ENCODE data around the gene CATSPERZ.
A peak's percentile ranks its signal among the peaks of the same experiment; 100 is the strongest.

Gene CATSPERZ

GRCh38 chr11:64296830-64297698, 3.1 kb upstream of the CATSPERZ start:
- H3K27me3 Mint-ChIP-seq (ENCODE audit: low read depth): peaks cover 99% of the 10 kb centered on the region
- no peak overlapping the region for H3K27ac Mint-ChIP-seq
- H3K4me1 Mint-ChIP-seq: peaks cover 5% of the 10 kb centered on the region
- no peaks in the 10 kb centered on the region for H3K36me3 Mint-ChIP-seq (ENCODE audit: low read depth)
- no peaks in the 10 kb centered on the region for H3K9me3 Mint-ChIP-seq
- no peak overlapping the region for H3K4me3 Mint-ChIP-seq
- TF ChIP-seq CTCF (IDR thresholded peaks at IDR 0.05; ENCODE audit: unreplicated experiment in 3 of 3): no peak

- no peak overlapping the region for H3K27ac Mint-ChIP-seq
- H3K4me1 Mint-ChIP-seq: peaks cover 5% of the 10 kb centered on the region
- H3K27me3 Mint-ChIP-seq (ENCODE audit: low read depth): peaks cover 97% of the 10 kb centered on the region
- H3K9me3 Mint-ChIP-seq: no peaks in the 10 kb centered on the region
- TF ChIP-seq CTCF (IDR thresholded peaks at IDR 0.05; ENCODE audit: unreplicated experiment in 3 of 3): no peak
- H3K4me3 Mint-ChIP-seq: no peak overlapping the region
- H3K36me3 Mint-ChIP-seq (ENCODE audit: low read depth): no peaks in the 10 kb centered on the region
These were observed 2.3 kb upstream of the CATSPERZ start for GRCh38 chr11:64297699-64298358.

- H3K36me3 Mint-ChIP-seq (ENCODE audit: low read depth): no peaks in the 10 kb centered on the region
- H3K27me3 Mint-ChIP-seq (ENCODE audit: low read depth): peaks cover 91% of the 10 kb centered on the region
- H3K9me3 Mint-ChIP-seq: no peaks in the 10 kb centered on the region
- TF ChIP-seq CTCF (IDR thresholded peaks at IDR 0.05; ENCODE audit: unreplicated experiment in 3 of 3): no peak
- peaks cover 7% of the 10 kb centered on the region for H3K4me1 Mint-ChIP-seq
- H3K4me3 Mint-ChIP-seq: peak overlapping the region; percentile 62 to 76 (median 75)
- H3K27ac Mint-ChIP-seq: no peak overlapping the region
These were observed 952 bp upstream of the CATSPERZ start for GRCh38 chr11:64298966-64299846.

GRCh38 chr11:64303109-64304031, 3.2 kb downstream of the CATSPERZ start:
- Mint-ChIP-seq H3K27me3 (ENCODE audit: low read depth) (peaks cover 60% of the 10 kb centered on the region), H3K27ac (no peak overlapping the region), H3K9me3 (no peaks in the 10 kb centered on the region), H3K4me3 (peak overlapping the region; percentile 93 to 94 (median 93)), H3K4me1 (peaks cover 26% of the 10 kb centered on the region), H3K36me3 (ENCODE audit: low read depth) (no peaks in the 10 kb centered on the region)
- no peak for TF ChIP-seq CTCF (IDR thresholded peaks at IDR 0.05; ENCODE audit: unreplicated experiment in 3 of 3)

GRCh38 chr11:64304032-64304315, 3.8 kb downstream of the CATSPERZ start:
- no peaks in the 10 kb centered on the region for H3K36me3 Mint-ChIP-seq (ENCODE audit: low read depth)
- H3K4me1 Mint-ChIP-seq: peaks cover 26% of the 10 kb centered on the region
- TF ChIP-seq CTCF (IDR thresholded peaks at IDR 0.05; ENCODE audit: unreplicated experiment in 3 of 3): no peak
- peak overlapping the region; percentile 93 to 94 (median 93) for H3K4me3 Mint-ChIP-seq
- no peaks in the 10 kb centered on the region for H3K9me3 Mint-ChIP-seq
- H3K27ac Mint-ChIP-seq: peak overlapping the region; percentile 69 to 97 (median 94)
- H3K27me3 Mint-ChIP-seq (ENCODE audit: low read depth): peaks cover 54% of the 10 kb centered on the region
